Measurements from ENCODE around the gene NIPAL1. TPM values are rescaled to one million over a fixed set of nuclear protein-coding genes. Genes with fewer than 3 reads are reported as not detected.

NIPAL1 gene
- total RNA-seq, 6 experiments from 2014 or later: 0.22 to 1.3 (median 0.48) TPM

DNA sequence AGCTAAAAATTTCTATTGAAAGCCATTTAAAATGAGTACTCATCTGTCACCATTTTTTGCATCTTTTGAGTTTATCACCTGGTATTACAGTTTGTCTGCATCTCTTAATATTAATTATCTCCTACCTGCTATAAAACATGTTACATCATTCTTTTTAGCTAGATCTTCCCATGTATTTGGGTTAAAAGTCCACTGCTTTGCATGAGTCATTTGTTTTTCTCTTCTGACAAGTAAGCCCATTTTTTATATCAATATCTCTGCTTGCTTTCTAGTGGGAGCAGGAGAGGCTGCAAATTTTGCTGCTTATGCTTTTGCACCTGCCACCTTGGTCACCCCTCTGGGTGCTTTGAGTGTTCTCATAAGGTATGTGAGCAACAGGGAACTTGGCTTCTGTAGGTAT, 16.1 kb downstream of the NIPAL1 start:
- no peak for DNase-seq
- H3K4me1 Mint-ChIP-seq (ENCODE audit: low read depth): peaks cover 16% of the 10 kb centered on the region
- H3K27me3 Mint-ChIP-seq (ENCODE audit: insufficient read depth): peaks cover 5% of the 10 kb centered on the region
- no peak overlapping the region for H3K4me3 Mint-ChIP-seq
- H3K27ac Mint-ChIP-seq: no peak overlapping the region
- H3K9me3 Mint-ChIP-seq: no peaks in the 10 kb centered on the region
- H3K36me3 Mint-ChIP-seq (ENCODE audit: low read depth): no peaks in the 10 kb centered on the region
- no peak for TF ChIP-seq CTCF (IDR thresholded peaks at IDR 0.05)

- H3K4me1 Mint-ChIP-seq (ENCODE audit: low read depth): peaks cover 11% of the 10 kb centered on the region
- no peaks in the 10 kb centered on the region for H3K36me3 Mint-ChIP-seq (ENCODE audit: low read depth)
- H3K27ac Mint-ChIP-seq: no peak overlapping the region
- H3K27me3 Mint-ChIP-seq (ENCODE audit: insufficient read depth): peaks cover 2% of the 10 kb centered on the region; the same call in 1 of the 2 replicates
- TF ChIP-seq CTCF (IDR thresholded peaks at IDR 0.05): no peak
- H3K9me3 Mint-ChIP-seq: no peaks in the 10 kb centered on the region
- H3K4me3 Mint-ChIP-seq: no peak overlapping the region
- DNase-seq: no peak
Observed at GRCh38 chr4:48033412-48033811, 16.8 kb downstream of the NIPAL1 start.

DNA sequence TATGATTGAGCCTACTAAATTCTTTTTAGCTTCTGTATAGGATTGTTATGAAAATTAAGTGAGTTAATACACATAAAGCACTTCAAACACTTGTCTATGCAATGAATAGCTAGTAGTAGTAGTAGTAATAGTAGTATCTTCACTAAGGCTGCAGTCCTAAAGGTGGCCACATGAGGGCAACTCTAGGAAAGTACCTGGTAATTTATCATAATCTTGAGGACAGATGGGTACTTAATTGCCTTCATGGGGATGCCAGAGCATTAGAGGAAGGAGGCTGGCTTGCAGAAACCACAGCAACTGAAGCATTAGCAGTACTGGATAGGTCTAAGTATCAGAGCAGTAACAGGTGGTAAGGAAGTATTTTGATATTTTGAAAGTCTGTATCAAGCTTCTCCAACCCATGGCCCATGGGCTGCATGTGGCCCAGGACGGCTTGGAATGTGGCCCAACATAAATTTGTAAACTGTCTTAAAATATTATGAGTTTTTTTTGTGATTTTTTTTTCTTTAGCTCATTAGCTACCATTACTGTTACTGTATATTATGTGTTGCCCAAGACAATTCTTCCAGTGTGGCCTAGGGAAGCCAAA, 17.3 kb downstream of the NIPAL1 start:
- H3K4me3 Mint-ChIP-seq: no peak overlapping the region
- no peak overlapping the region for H3K27ac Mint-ChIP-seq
- no peaks in the 10 kb centered on the region for H3K9me3 Mint-ChIP-seq
- H3K4me1 Mint-ChIP-seq (ENCODE audit: low read depth): peaks cover 6% of the 10 kb centered on the region
- no peaks in the 10 kb centered on the region for H3K27me3 Mint-ChIP-seq (ENCODE audit: insufficient read depth)
- TF ChIP-seq CTCF (IDR thresholded peaks at IDR 0.05): peak; percentile 83
- DNase-seq: peak; percentile 15
- no peaks in the 10 kb centered on the region for H3K36me3 Mint-ChIP-seq (ENCODE audit: low read depth)

- Mint-ChIP-seq H3K9me3 (no peaks in the 10 kb centered on the region), H3K4me3 (no peak overlapping the region), H3K4me1 (ENCODE audit: low read depth) (peaks cover 5% of the 10 kb centered on the region; the same call in 1 of the 2 replicates), H3K27me3 (ENCODE audit: insufficient read depth) (no peaks in the 10 kb centered on the region), H3K27ac (no peak overlapping the region), H3K36me3 (ENCODE audit: low read depth) (no peaks in the 10 kb centered on the region)
- no peak for DNase-seq
- no peak for TF ChIP-seq CTCF (IDR thresholded peaks at IDR 0.05)
Observed at GRCh38 chr4:48035952-48036351, 19.4 kb downstream of the NIPAL1 start.

DNA sequence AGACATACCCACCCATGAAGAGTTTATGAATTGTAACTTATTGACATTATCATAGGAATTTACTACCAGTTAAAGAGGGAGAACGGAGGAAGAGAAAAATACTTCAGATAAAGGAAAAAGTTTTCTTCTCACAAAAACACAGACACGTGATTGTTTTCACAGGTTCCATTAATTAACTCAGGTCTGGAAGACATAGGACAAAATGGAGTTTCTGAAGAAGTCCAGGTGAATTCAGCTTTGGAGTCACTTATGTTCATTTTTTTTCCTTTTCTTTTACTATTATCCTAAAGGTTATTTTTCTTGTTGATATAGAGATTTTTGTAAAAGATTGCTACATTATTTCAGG, 20.5 kb downstream of the NIPAL1 start:
- H3K4me3 Mint-ChIP-seq: no peak overlapping the region

More for the DNA sequence above, 20.5 kb downstream of the NIPAL1 start:
- Mint-ChIP-seq H3K27me3 (ENCODE audit: insufficient read depth) (no peaks in the 10 kb centered on the region), H3K9me3 (no peaks in the 10 kb centered on the region), H3K27ac (no peak overlapping the region), H3K4me1 (ENCODE audit: low read depth) (peaks cover under 1% of the 10 kb centered on the region; the same call in 1 of the 2 replicates), H3K36me3 (ENCODE audit: low read depth) (no peaks in the 10 kb centered on the region)
- TF ChIP-seq CTCF (IDR thresholded peaks at IDR 0.05): no peak
- no peak for DNase-seq

Data from HFFc6 (cell line).